OCI-LY7 (cell line): ENCODE results near the gene ADAMTS2. TPM values are rescaled to one million over a fixed set of nuclear protein-coding genes. Genes with fewer than 3 reads are reported as not detected.

Experiments
- BruUV-seq: library from RNA; stranded (reverse); fragments of 400-500 nt; replicated peaks from 2 replicates; lab custom pipeline; 2021; lab: Mats Ljungman, UMichigan
- CTCF ChIA-PET: fragments of 300-600 bp; sonication (Branson Sonifier 250); formaldehyde crosslinking; loops from one replicate; lab custom pipeline; 2022; ENCODE audit warnings: antibody characterized with exemption; ENCODE audit not compliant: unreplicated experiment; lab: Charles Lee
- POLR2A ChIA-PET: fragments of 300-600 bp; sonication (Branson Sonifier 250); formaldehyde crosslinking; loops from one replicate; lab custom pipeline; 2022; ENCODE audit warnings: antibody characterized with exemption; lab: Charles Lee
- DNase-seq: peaks from one replicate; pipeline ENCODE4 v3.0.0-alpha.2; 2015; ENCODE audit warnings: low spot score
- H2AFZ ChIP-seq: fragments of 200-600 bp; sonication (generic), shearing (Covaris generic); 2 replicates; pipeline ENCODE4 v1.6.1; 2014; ENCODE audit warnings: mild to moderate bottlenecking, antibody characterized with exemption, low read length, moderate library complexity
- H3K27ac ChIP-seq: fragments of 200-600 bp; sonication (generic); 2 replicates; pipeline ENCODE4 v1.5.1; 2014; ENCODE audit warnings: mixed run types, low read depth, mild to moderate bottlenecking, moderate library complexity, low read length, inconsistent platforms; ENCODE audit not compliant: poor library complexity, severe bottlenecking
- H3K36me3 ChIP-seq: fragments of 200-600 bp; sonication (generic); 2 replicates; pipeline ENCODE4 v1.6.1; 2014; ENCODE audit warnings: mild to moderate bottlenecking, antibody characterized with exemption, low read length, moderate library complexity, mixed read lengths; ENCODE audit not compliant: insufficient read depth
- H3K4me1 ChIP-seq: fragments of 200-600 bp; sonication (generic); 2 replicates; pipeline ENCODE4 v1.5.1; 2014; ENCODE audit warnings: mild to moderate bottlenecking, low read length; ENCODE audit not compliant: insufficient read depth, poor library complexity, severe bottlenecking
- H3K4me2 ChIP-seq: fragments of 200-600 bp; sonication (generic); 2 replicates; pipeline ENCODE4 v1.6.1; 2014; ENCODE audit warnings: mild to moderate bottlenecking, low read length
- H3K4me3 ChIP-seq: fragments of 200-600 bp; sonication (generic); 2 replicates; pipeline ENCODE4 v1.5.1; 2014; ENCODE audit warnings: mild to moderate bottlenecking, low read depth, low read length; ENCODE audit not compliant: poor library complexity, severe bottlenecking
- H3K79me2 ChIP-seq: fragments of 200-600 bp; sonication (generic); 2 replicates; pipeline ENCODE4 v1.6.1; 2016; ENCODE audit warnings: low read depth, mild to moderate bottlenecking, low read length, moderate library complexity, mixed read lengths; ENCODE audit not compliant: insufficient read depth
- H3K9me2 ChIP-seq: fragments of 200-600 bp; sonication (generic); 2 replicates; pipeline ENCODE4 v1.6.1; 2016; ENCODE audit warnings: mild to moderate bottlenecking, low read length, mixed read lengths; ENCODE audit not compliant: insufficient read depth
- H3K9me3 ChIP-seq: fragments of 200-600 bp; sonication (generic); 2 replicates; pipeline ENCODE4 v1.6.1; 2014; ENCODE audit warnings: mild to moderate bottlenecking, mixed run types, low read length, mixed read lengths
- H4K20me1 ChIP-seq: fragments of 200-600 bp; sonication (generic); 2 replicates; pipeline ENCODE4 v1.6.1; 2014; ENCODE audit warnings: mild to moderate bottlenecking, antibody characterized with exemption, low read length, moderate library complexity, mixed read lengths; ENCODE audit not compliant: insufficient read depth
- EZH2phosphoT487 ChIP-seq: fragments of 200-600 bp; sonication (generic); IDR thresholded peaks from 2 replicates; pipeline ENCODE4 v1.6.1; 2018; ENCODE audit warnings: low read depth, borderline replicate concordance, mild to moderate bottlenecking, mixed run types, antibody characterized with exemption, low read length, moderate library complexity, mixed read lengths
- intact Hi-C: fragments of 100-400 bp; cut with micrococcal nuclease; formaldehyde crosslinking; loops from one replicate; pipeline ENCODE4 v1.10.0; 2022; ENCODE audit not compliant: unreplicated experiment
- total RNA-seq, 2 experiments: library from RNA; depleted of rRNA in 1 of 2; stranded (reverse); fragments of >200 nt in 1 of 2; shearing (Covaris generic) in 1 of 2; gene quantifications; 2 replicates each; pipeline ENCODE4 v1.2.3, GENCODE V29; 2014 to 2022
- TF ChIP-seq, protein P1 (sequence below): fragments of 200-600 bp; sonication (generic); conservative IDR thresholded peaks from 2 replicates; pipeline ENCODE4 v1.5.1; 2014; ENCODE audit warnings: mild to moderate bottlenecking, antibody characterized with exemption, low read length, moderate library complexity, mixed read lengths

Gene ADAMTS2
- total RNA-seq, 2 experiments from 2014 or later: not detected

DNA sequence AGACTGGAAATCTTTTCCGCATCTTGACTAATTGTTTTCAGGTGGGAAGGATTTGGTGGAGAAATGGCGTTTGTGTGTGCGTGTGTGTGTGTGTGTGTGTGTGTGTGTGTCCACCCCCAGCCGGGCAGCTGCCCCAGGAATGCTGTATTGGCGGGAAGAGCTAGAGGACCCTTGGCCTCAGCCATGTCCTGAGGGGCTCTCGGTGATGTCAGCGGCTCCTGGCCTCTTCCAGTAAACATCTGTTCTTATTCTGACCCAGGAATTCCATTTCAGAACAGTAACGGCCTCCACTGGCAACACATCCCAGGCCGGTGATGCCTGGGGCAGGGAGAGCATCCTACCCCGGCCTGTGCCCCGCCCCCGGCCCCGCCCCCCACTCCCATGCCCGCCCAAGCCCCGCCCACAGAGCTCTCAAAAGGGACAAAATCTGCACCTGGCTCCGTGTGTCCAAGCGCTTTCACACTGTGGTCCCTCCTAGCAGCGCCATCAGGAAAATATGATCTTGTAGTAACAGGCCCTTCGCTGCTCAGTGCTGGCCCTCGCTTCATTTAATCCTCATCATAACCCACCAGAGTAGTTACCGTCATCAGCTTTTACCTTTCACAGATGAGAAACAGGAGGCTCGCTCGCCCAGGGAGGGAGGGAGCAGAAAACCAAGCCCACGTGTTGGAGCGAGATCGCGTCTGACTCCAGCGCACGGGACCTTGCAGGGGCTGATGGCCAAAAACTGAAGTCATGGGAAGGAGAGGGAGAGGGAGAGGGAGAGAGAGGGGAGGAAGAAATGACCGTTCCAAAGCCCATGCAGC, 18.9 kb downstream of the ADAMTS2 start:
- Histone ChIP-seq H4K20me1 (no peaks in the 10 kb centered on the region), H3K79me2 (no peaks in the 10 kb centered on the region), H3K27ac (no peak overlapping the region), H3K4me2 (no peak overlapping the region), H3K36me3 (no peaks in the 10 kb centered on the region), H3K9me3 (no peaks in the 10 kb centered on the region), H3K4me1 (no peaks in the 10 kb centered on the region), H3K4me3 (no peak overlapping the region), H2AFZ (no peak overlapping the region), H3K9me2 (no peaks in the 10 kb centered on the region)
- TF ChIP-seq EZH2phosphoT487: no peak
- TF ChIP-seq, protein P1, sequence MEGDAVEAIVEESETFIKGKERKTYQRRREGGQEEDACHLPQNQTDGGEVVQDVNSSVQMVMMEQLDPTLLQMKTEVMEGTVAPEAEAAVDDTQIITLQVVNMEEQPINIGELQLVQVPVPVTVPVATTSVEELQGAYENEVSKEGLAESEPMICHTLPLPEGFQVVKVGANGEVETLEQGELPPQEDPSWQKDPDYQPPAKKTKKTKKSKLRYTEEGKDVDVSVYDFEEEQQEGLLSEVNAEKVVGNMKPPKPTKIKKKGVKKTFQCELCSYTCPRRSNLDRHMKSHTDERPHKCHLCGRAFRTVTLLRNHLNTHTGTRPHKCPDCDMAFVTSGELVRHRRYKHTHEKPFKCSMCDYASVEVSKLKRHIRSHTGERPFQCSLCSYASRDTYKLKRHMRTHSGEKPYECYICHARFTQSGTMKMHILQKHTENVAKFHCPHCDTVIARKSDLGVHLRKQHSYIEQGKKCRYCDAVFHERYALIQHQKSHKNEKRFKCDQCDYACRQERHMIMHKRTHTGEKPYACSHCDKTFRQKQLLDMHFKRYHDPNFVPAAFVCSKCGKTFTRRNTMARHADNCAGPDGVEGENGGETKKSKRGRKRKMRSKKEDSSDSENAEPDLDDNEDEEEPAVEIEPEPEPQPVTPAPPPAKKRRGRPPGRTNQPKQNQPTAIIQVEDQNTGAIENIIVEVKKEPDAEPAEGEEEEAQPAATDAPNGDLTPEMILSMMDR: no peak
- CTCF ChIA-PET: no interaction called here
- POLR2A ChIA-PET: no interaction called here
- BruUV-seq: no TSS peak
- intact Hi-C loops: no loop called here
- no peak for DNase-seq

DNA sequence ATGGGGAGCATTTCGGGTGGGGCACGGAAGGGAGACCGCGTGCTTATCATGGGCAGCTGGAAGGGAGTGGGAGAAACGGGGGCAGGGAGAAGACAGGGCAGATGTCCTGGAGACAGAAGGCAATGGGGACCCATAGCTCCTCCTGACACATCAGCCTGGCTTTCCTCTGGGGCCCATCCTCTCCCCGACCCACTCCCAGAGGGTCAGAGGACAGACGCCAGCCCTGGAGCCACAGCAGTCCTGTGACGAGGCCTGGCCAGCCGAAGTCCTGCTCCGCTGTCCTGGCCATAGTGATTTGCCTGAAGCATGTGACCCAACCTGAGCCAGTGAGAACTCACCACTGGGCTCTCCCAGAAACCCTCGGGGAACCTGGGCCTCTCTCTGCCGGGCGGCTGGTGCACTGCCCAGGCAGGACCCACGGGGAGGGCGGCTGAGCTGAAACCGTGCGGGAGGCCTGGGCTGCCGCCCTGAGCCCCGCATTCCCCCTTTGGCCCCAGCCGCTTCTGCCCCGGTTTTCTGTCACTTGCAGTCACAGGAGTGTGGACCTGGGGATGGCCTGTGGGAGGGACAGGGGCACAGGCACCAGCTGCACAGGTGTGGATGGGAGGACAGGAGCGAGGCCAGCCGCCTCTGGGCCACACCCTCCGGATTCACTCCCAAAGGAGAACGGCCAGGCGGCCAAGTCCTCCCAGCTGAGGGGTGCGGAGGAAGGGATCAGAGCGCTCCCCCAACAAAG, 19.8 kb downstream of the ADAMTS2 start:
- H3K4me2 ChIP-seq: no peak overlapping the region
- H3K79me2 ChIP-seq: no peaks in the 10 kb centered on the region
- no peak overlapping the region for H3K4me3 ChIP-seq
- BruUV-seq: no TSS peak
- ChIA-PET CTCF (no interaction called here), POLR2A (interaction anchor here (0.7 kb wide), 1 partner anchor 680 kb away, joined by 3 read pairs; no protein-coding TSS in a partner anchor)
- H3K9me3 ChIP-seq: no peaks in the 10 kb centered on the region
- no peak overlapping the region for H3K27ac ChIP-seq
- no peak for DNase-seq
- H3K4me1 ChIP-seq: no peaks in the 10 kb centered on the region
- TF ChIP-seq, protein P1: no peak
- no peak for TF ChIP-seq EZH2phosphoT487
- H4K20me1 ChIP-seq: no peaks in the 10 kb centered on the region
- intact Hi-C loops: no loop called here
- no peaks in the 10 kb centered on the region for H3K9me2 ChIP-seq
- H2AFZ ChIP-seq: no peak overlapping the region
- H3K36me3 ChIP-seq: no peaks in the 10 kb centered on the region
